Smooth muscle cell (in vitro differentiated cells): ENCODE measurements around the gene HCRT. TPM values are rescaled to one million over a fixed set of nuclear protein-coding genes. Genes with fewer than 3 reads are reported as not detected.

Experiments used
- DNase-seq: peaks from one replicate; lab custom pipeline; 2025; ENCODE audit not compliant: unreplicated experiment; lab: John Stamatoyannopoulos, UW
- H2AFZ ChIP-seq: fragments of 200-600 bp; sonication (generic); 2 replicates; pipeline ENCODE4 v1.6.0; 2016; ENCODE audit warnings: antibody characterized with exemption, low read depth, mild to moderate bottlenecking
- H3F3A ChIP-seq: fragments of 200-600 bp; sonication (generic); 2 replicates; pipeline ENCODE4 v1.6.0; 2017; ENCODE audit warnings: antibody characterized with exemption, low read depth
- H3K27ac ChIP-seq: fragments of 200-600 bp; sonication (generic); 2 replicates; pipeline ENCODE4 v1.5.1; 2016; ENCODE audit warnings: low read depth, mild to moderate bottlenecking
- H3K27me3 ChIP-seq: fragments of 200-600 bp; sonication (generic); 2 replicates; pipeline ENCODE4 v1.6.1; 2016; ENCODE audit warnings: low read depth, mild to moderate bottlenecking
- H3K36me3 ChIP-seq: fragments of 200-600 bp; sonication (generic); 2 replicates; pipeline ENCODE4 v1.5.1; 2016; ENCODE audit warnings: low read depth
- H3K4me1 ChIP-seq: fragments of 200-600 bp; sonication (generic); 2 replicates; pipeline ENCODE4 v1.5.1; 2016; ENCODE audit warnings: low read depth
- H3K4me2 ChIP-seq: fragments of 200-600 bp; sonication (generic); 2 replicates; pipeline ENCODE4 v1.6.0; 2016; ENCODE audit warnings: mild to moderate bottlenecking
- H3K4me3 ChIP-seq: fragments of 200-600 bp; sonication (generic); 2 replicates; pipeline ENCODE4 v1.5.1; 2016; ENCODE audit warnings: mild to moderate bottlenecking
- H3K79me2 ChIP-seq: fragments of 200-600 bp; sonication (generic); 2 replicates; pipeline ENCODE4 v1.6.0; 2016; ENCODE audit warnings: low read depth, mild to moderate bottlenecking
- H3K9ac ChIP-seq: fragments of 200-600 bp; sonication (generic); 2 replicates; pipeline ENCODE4 v1.6.0; 2016; ENCODE audit warnings: low read depth
- H3K9me3 ChIP-seq: fragments of 200-600 bp; sonication (generic); replicated peaks from 2 replicates; pipeline ENCODE4 v1.5.1; 2016; ENCODE audit warnings: low read depth
- H4K20me1 ChIP-seq: fragments of 200-600 bp; sonication (generic); 2 replicates; pipeline ENCODE4 v1.6.0; 2016; ENCODE audit warnings: low read depth
- CTCF ChIP-seq: fragments of 200-600 bp; sonication (generic); IDR thresholded peaks from 2 replicates; pipeline ENCODE4 v1.5.1; 2017; ENCODE audit warnings: borderline replicate concordance, mild to moderate bottlenecking, antibody characterized with exemption; ENCODE audit not compliant: insufficient read depth, poor library complexity, severe bottlenecking
- WGBS: methylation state at CpG from one replicate; pipeline ENCODE4 v1.1.7; 2016; ENCODE audit warnings: low lambda C conversion rate; 5-methylcytosine and 5-hydroxymethylcytosine counted together
- polyA plus RNA-seq: library from polyadenylated mRNA; unstranded; fragments of >200 nt; fragmentation: Nextera tagmentation; extraction: Ambion mirVana; gene quantifications from 2 replicates; pipeline ENCODE4 v1.2.1, GENCODE V29; 2016
- total RNA-seq: library from RNA; depleted of rRNA; stranded (reverse); fragments of >200 nt; gene quantifications from 2 replicates; pipeline ENCODE4 v1.2.3, GENCODE V29; 2014

HCRT gene
- total and polyA plus RNA-seq, 2 experiments from 2014 or later: not detected

GRCh38 chr17:42177684-42178083 lies 7.6 kb downstream of the HCRT start:
- H3K4me3 ChIP-seq: no peak overlapping the region
- no peaks in the 10 kb centered on the region for H3K36me3 ChIP-seq
- H3K9ac ChIP-seq: no peak overlapping the region
- no peak overlapping the region for H3K4me2 ChIP-seq
- 82% methylated on average over 2 of the region's 2 CpGs for WGBS
- peaks cover 3% of the 10 kb centered on the region for H3K4me1 ChIP-seq
- no peak overlapping the region for H3K27ac ChIP-seq
- peaks cover 53% of the 10 kb centered on the region for H3K27me3 ChIP-seq
- no peaks in the 10 kb centered on the region for H3K9me3 ChIP-seq
- TF ChIP-seq CTCF: no peak
- no peak for DNase-seq
- no peaks in the 10 kb centered on the region for H3F3A ChIP-seq
- no peak overlapping the region for H2AFZ ChIP-seq
- H3K79me2 ChIP-seq: no peaks in the 10 kb centered on the region
- H4K20me1 ChIP-seq: no peaks in the 10 kb centered on the region

GRCh38 chr17:42174126-42174783 lies 11.0 kb downstream of the HCRT start:
- Histone ChIP-seq H2AFZ (no peak overlapping the region), H3K4me3 (no peak overlapping the region), H3K9me3 (no peaks in the 10 kb centered on the region), H3K27ac (no peak overlapping the region), H3K4me2 (no peak overlapping the region), H3K36me3 (no peaks in the 10 kb centered on the region), H3F3A (no peaks in the 10 kb centered on the region), H3K79me2 (no peaks in the 10 kb centered on the region), H3K4me1 (no peaks in the 10 kb centered on the region), H4K20me1 (no peaks in the 10 kb centered on the region), H3K9ac (no peak overlapping the region), H3K27me3 (peaks cover 19% of the 10 kb centered on the region)
- no peak for TF ChIP-seq CTCF
- no peak for DNase-seq
- 90% methylated on average over 14 of the region's 14 CpGs for WGBS

- no peaks in the 10 kb centered on the region for H4K20me1 ChIP-seq
- 51% methylated on average over 11 of the region's 11 CpGs for WGBS
- no peaks in the 10 kb centered on the region for H3K79me2 ChIP-seq
- H2AFZ ChIP-seq: no peak overlapping the region
- no peak for TF ChIP-seq CTCF
- no peak overlapping the region for H3K4me3 ChIP-seq
- H3K4me2 ChIP-seq: no peak overlapping the region
- H3K9me3 ChIP-seq: no peaks in the 10 kb centered on the region
- H3K27ac ChIP-seq: no peak overlapping the region
- H3K9ac ChIP-seq: no peak overlapping the region
- H3K36me3 ChIP-seq: no peaks in the 10 kb centered on the region
- DNase-seq: no peak
- peaks cover 3% of the 10 kb centered on the region for H3K27me3 ChIP-seq
- no peaks in the 10 kb centered on the region for H3K4me1 ChIP-seq
- H3F3A ChIP-seq: no peaks in the 10 kb centered on the region
These were observed 13.4 kb downstream of the HCRT start for GRCh38 chr17:42171831-42172230.

- no peaks in the 10 kb centered on the region for H3K36me3 ChIP-seq
- no peak for TF ChIP-seq CTCF
- H3K9me3 ChIP-seq: no peaks in the 10 kb centered on the region
- H3K27ac ChIP-seq: no peak overlapping the region
- no peaks in the 10 kb centered on the region for H3K4me1 ChIP-seq
- H3F3A ChIP-seq: no peaks in the 10 kb centered on the region
- 95% methylated on average over 29 of the region's 29 CpGs for WGBS
- H3K4me3 ChIP-seq: no peak overlapping the region
- DNase-seq: no peak
- peaks cover 3% of the 10 kb centered on the region for H3K27me3 ChIP-seq
- no peak overlapping the region for H3K9ac ChIP-seq
- no peaks in the 10 kb centered on the region for H3K79me2 ChIP-seq
- H4K20me1 ChIP-seq: no peaks in the 10 kb centered on the region
- H3K4me2 ChIP-seq: no peak overlapping the region
- no peak overlapping the region for H2AFZ ChIP-seq
These were observed 15.9 kb downstream of the HCRT start for GRCh38 chr17:42169351-42169750.
